Osteocyte (in vitro differentiated cells): ENCODE results near the gene SPECC1. TPM values are rescaled to one million over a fixed set of nuclear protein-coding genes. Genes with fewer than 3 reads are reported as not detected.

Experiments
- DNase-seq: peaks from one replicate; pipeline ENCODE4 v3.0.0; 2021; ENCODE audit warnings: mixed read lengths; ENCODE audit not compliant: unreplicated experiment; ENCODE audit errors: extremely low spot score
- H3K27ac Mint-ChIP-seq: one replicate; pipeline ENCODE4 v1.8.0; 2021; ENCODE audit warnings: mild to moderate bottlenecking, mixed read lengths; ENCODE audit not compliant: unreplicated experiment
- H3K27me3 Mint-ChIP-seq: one replicate; pipeline ENCODE4 v1.8.0; 2021; ENCODE audit warnings: mixed read lengths; ENCODE audit not compliant: unreplicated experiment
- H3K36me3 Mint-ChIP-seq: one replicate; pipeline ENCODE4 v1.8.0; 2021; ENCODE audit warnings: mixed read lengths; ENCODE audit not compliant: unreplicated experiment
- H3K4me1 Mint-ChIP-seq: one replicate; pipeline ENCODE4 v1.8.0; 2021; ENCODE audit warnings: mixed read lengths; ENCODE audit not compliant: unreplicated experiment
- H3K4me3 Mint-ChIP-seq: one replicate; pipeline ENCODE4 v1.8.0; 2021; ENCODE audit warnings: mild to moderate bottlenecking, moderate library complexity, mixed read lengths; ENCODE audit not compliant: unreplicated experiment
- H3K9me3 Mint-ChIP-seq: one replicate; pipeline ENCODE4 v1.8.0; 2021; ENCODE audit warnings: mixed read lengths; ENCODE audit not compliant: unreplicated experiment
- CTCF ChIP-seq: fragments of 200-600 bp; sonication (generic); IDR thresholded peaks from 2 replicates; pipeline ENCODE4 v1.5.0; 2021; ENCODE audit warnings: antibody characterized with exemption, mild to moderate bottlenecking, moderate library complexity
- total RNA-seq: library from RNA; stranded (reverse); gene quantifications from 2 replicates; pipeline ENCODE4 v1.2.1, GENCODE V29; 2021

The SPECC1 gene
- total RNA-seq, 1 donor from 2014 or later = 12.1 TPM

- Mint-ChIP-seq H3K36me3 (peaks cover 3% of the 10 kb centered on the region), H3K27ac (peak overlapping the region; percentile 86), H3K4me3 (peak overlapping the region; percentile 92), H3K4me1 (peaks cover 26% of the 10 kb centered on the region), H3K9me3 (no peaks in the 10 kb centered on the region), H3K27me3 (no peaks in the 10 kb centered on the region)
- DNase-seq = no peak
- no peak for TF ChIP-seq CTCF
These were observed 30.9 kb upstream of the SPECC1 start for GRCh38 chr17:19978209-19978802.

- Mint-ChIP-seq H3K4me1 (peaks cover 26% of the 10 kb centered on the region), H3K27me3 (no peaks in the 10 kb centered on the region), H3K9me3 (no peaks in the 10 kb centered on the region), H3K4me3 (peak overlapping the region; percentile 92), H3K36me3 (peaks cover 3% of the 10 kb centered on the region), H3K27ac (no peak overlapping the region)
- no peak for DNase-seq
- no peak for TF ChIP-seq CTCF
These were observed 30.4 kb upstream of the SPECC1 start for GRCh38 chr17:19978805-19979211.

- H3K9me3 Mint-ChIP-seq = no peaks in the 10 kb centered on the region
- H3K27ac Mint-ChIP-seq = no peak overlapping the region
- no peak for DNase-seq
- H3K27me3 Mint-ChIP-seq = no peaks in the 10 kb centered on the region
- TF ChIP-seq CTCF = no peak
- H3K36me3 Mint-ChIP-seq = peaks cover 3% of the 10 kb centered on the region
- no peak overlapping the region for H3K4me3 Mint-ChIP-seq
- H3K4me1 Mint-ChIP-seq = peaks cover 26% of the 10 kb centered on the region
These were observed 29.0 kb upstream of the SPECC1 start for GRCh38 chr17:19979917-19980770.

GRCh38 chr17:19986941-19987861, 22.0 kb upstream of the SPECC1 start:
- peaks cover 33% of the 10 kb centered on the region for H3K27me3 Mint-ChIP-seq
- no peak for TF ChIP-seq CTCF
- H3K4me3 Mint-ChIP-seq = no peak overlapping the region
- peaks cover 2% of the 10 kb centered on the region for H3K4me1 Mint-ChIP-seq
- no peaks in the 10 kb centered on the region for H3K9me3 Mint-ChIP-seq
- no peaks in the 10 kb centered on the region for H3K36me3 Mint-ChIP-seq
- DNase-seq = peak; percentile 27
- H3K27ac Mint-ChIP-seq = no peak overlapping the region
